GM12892 (cell line): ENCODE measurements around the gene ATP8B1.

Experiments used
- POLR2A ChIP-seq: IDR thresholded peaks from 2 replicates; pipeline ENCODE4 v1.6.1; 2011; ENCODE audit warnings: low read depth, low read length, control low read depth
- POLR2AphosphoS5 ChIP-seq: IDR thresholded peaks from 2 replicates; pipeline ENCODE4 v1.6.1; 2011; ENCODE audit warnings: low read depth, low read length, control low read depth
- TAF1 ChIP-seq: IDR thresholded peaks from 2 replicates; pipeline ENCODE4 v1.6.1; 2011; ENCODE audit warnings: low read depth, mild to moderate bottlenecking, control low read depth, low read length, borderline replicate concordance

- no peak for TF ChIP-seq POLR2AphosphoS5
- TF ChIP-seq TAF1, result no peak
- no peak for TF ChIP-seq POLR2A
Measured at GRCh38 chr18:57677262-57678211, 125.6 kb downstream of the ATP8B1 start.
